PC-3 (cell line): ENCODE measurements around the gene NAIF1. TPM values are rescaled to one million over a fixed set of nuclear protein-coding genes. Genes with fewer than 3 reads are reported as not detected.

ENCODE experiments used
- ATAC-seq: fragments of 200-7000 bp; cut with Tn5 transposase; 2 replicates; pipeline ENCODE4 v1.9.1; 2020; ENCODE audit warnings: mild to moderate bottlenecking, moderate library complexity
- BruUV-seq: library from RNA; stranded (reverse); fragments of 400-500 nt; replicated peaks from 2 replicates; lab custom pipeline; 2021; lab: Mats Ljungman, UMichigan
- CTCF ChIA-PET: fragments of 300-600 bp; sonication (Branson Sonifier 250); formaldehyde crosslinking; loops from one replicate; lab custom pipeline; 2022; ENCODE audit warnings: antibody characterized with exemption; lab: Charles Lee
- POLR2A ChIA-PET: fragments of 300-600 bp; sonication (Branson Sonifier 250); formaldehyde crosslinking; loops from one replicate; lab custom pipeline; 2022; ENCODE audit warnings: antibody characterized with exemption; ENCODE audit not compliant: unreplicated experiment; lab: Charles Lee
- DNase-seq: peaks from one replicate; pipeline ENCODE4 v3.0.0-alpha.2; 2015
- H2AFZ ChIP-seq: fragments of 300-600 bp; sonication (generic); 2 replicates; pipeline ENCODE4 v1.6.0; 2016; ENCODE audit warnings: antibody characterized with exemption, low read length
- H3F3A ChIP-seq: fragments of 300-600 bp; sonication (generic); one replicate; pipeline ENCODE4 v1.6.0; 2017; ENCODE audit warnings: antibody characterized with exemption, low read length, control low read depth, mild to moderate bottlenecking; ENCODE audit not compliant: unreplicated experiment
- H3K27ac ChIP-seq: fragments of 300-600 bp; sonication (generic); 2 replicates; pipeline ENCODE4 v1.5.1; 2016; ENCODE audit warnings: mild to moderate bottlenecking, low read length
- H3K27me3 ChIP-seq: fragments of 300-600 bp; sonication (generic); 2 replicates; pipeline ENCODE4 v1.6.1; 2016; ENCODE audit warnings: low read length, mixed read lengths
- H3K36me3 ChIP-seq: fragments of 300-600 bp; sonication (generic); 2 replicates; pipeline ENCODE4 v1.6.1; 2016; ENCODE audit warnings: low read depth, mixed run types, low read length, mixed read lengths
- H3K4me1 ChIP-seq: fragments of 300-600 bp; sonication (generic); 2 replicates; pipeline ENCODE4 v1.5.1; 2016; ENCODE audit warnings: low read length; ENCODE audit not compliant: insufficient read depth
- H3K4me2 ChIP-seq: fragments of 300-600 bp; sonication (generic); 2 replicates; pipeline ENCODE4 v1.6.0; 2016; ENCODE audit warnings: low read length
- H3K4me3 ChIP-seq: fragments of 300-600 bp; sonication (generic); 2 replicates; pipeline ENCODE4 v1.5.1; 2016; ENCODE audit warnings: mild to moderate bottlenecking, low read length, mixed read lengths
- H3K79me2 ChIP-seq: fragments of 300-600 bp; sonication (generic); 2 replicates; pipeline ENCODE4 v1.6.1; 2017; ENCODE audit warnings: low read length, mixed read lengths
- H3K9ac ChIP-seq: fragments of 300-600 bp; sonication (generic); 2 replicates; pipeline ENCODE4 v1.6.0; 2016; ENCODE audit warnings: mild to moderate bottlenecking, low read length
- H3K9me2 ChIP-seq: fragments of 300-600 bp; sonication (generic); replicated peaks from 2 replicates; pipeline ENCODE4 v1.6.1; 2016; ENCODE audit warnings: mixed run types, low read length, mixed read lengths
- H3K9me3 ChIP-seq: fragments of 300-600 bp; sonication (generic); 2 replicates; pipeline ENCODE4 v1.6.1; 2016; ENCODE audit warnings: low read length, mixed read lengths
- H4K20me1 ChIP-seq: fragments of 300-600 bp; sonication (generic); 2 replicates; pipeline ENCODE4 v1.6.1; 2016; ENCODE audit warnings: low read length, mixed read lengths
- EZH2 ChIP-seq: fragments of 300-600 bp; sonication (generic); IDR thresholded peaks from one replicate; pipeline ENCODE4 v1.6.1; 2017; ENCODE audit warnings: antibody characterized with exemption, mild to moderate bottlenecking, low read length; ENCODE audit not compliant: unreplicated experiment
- EZH2phosphoT487 ChIP-seq: fragments of 300-600 bp; sonication (generic); IDR thresholded peaks from 2 replicates; pipeline ENCODE4 v1.6.1; 2018; ENCODE audit warnings: mild to moderate bottlenecking, antibody characterized with exemption, low read length, borderline replicate concordance
- intact Hi-C: fragments of 100-400 bp; cut with micrococcal nuclease; formaldehyde crosslinking; loops from 2 replicates; pipeline ENCODE4 v1.9.0; 2023
- total RNA-seq: library from RNA; depleted of rRNA; stranded (reverse); fragments of >200 nt; gene quantifications from 2 replicates; pipeline ENCODE4 v1.2.3, GENCODE V29; 2014
- TF ChIP-seq, protein P1 (sequence below): fragments of 300-600 bp; sonication (generic); conservative IDR thresholded peaks from 2 replicates; pipeline ENCODE4 v1.5.1; 2017; ENCODE audit warnings: antibody characterized with exemption, low read depth, mild to moderate bottlenecking, low read length

The NAIF1 gene
- total RNA-seq, 1 experiment from 2014 or later: 8.4 TPM

DNA sequence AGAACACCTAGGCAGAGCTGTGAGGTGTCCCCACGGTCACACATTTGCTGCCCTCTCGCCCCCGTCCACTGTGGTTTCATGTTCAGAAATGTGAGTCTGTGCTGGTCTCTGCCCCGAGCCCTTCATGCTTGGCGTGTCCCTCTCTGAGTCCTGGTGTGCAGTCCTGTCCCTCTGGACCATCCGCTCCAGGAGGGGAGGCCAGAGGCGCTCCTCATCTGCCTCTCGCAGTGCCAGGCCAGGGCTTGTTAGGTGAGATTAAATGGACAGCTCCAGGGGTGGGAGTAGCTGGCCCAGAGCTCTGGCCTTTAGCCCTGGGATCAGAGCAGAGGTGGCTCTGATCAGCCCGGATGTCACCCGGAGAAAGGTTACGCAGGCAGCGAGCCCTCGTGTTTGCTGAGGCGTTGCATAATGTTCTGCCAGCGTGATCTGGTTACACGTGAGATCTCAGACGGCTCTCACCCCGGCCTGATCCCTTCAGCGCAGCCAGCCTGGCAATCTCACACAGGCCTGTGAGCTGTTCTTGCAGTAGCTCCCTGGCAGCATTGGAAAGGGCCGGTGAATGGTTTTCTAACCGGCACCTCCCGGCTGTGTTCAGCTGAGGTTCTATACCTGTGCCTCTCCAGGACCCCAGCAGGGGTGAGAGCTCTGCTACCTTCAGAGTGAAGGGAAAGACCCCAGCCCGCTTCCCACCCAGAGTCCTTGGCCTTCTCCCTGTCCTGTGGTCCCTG lies 35.9 kb upstream of the NAIF1 start:
- ChIA-PET POLR2A (no interaction called here), CTCF (no interaction called here)
- H4K20me1 ChIP-seq: peaks cover 19% of the 10 kb centered on the region
- H3K4me2 ChIP-seq: no peak overlapping the region
- no peaks in the 10 kb centered on the region for H3K9me2 ChIP-seq
- H3K27ac ChIP-seq: no peak overlapping the region
- no peak for ATAC-seq
- no peak overlapping the region for H2AFZ ChIP-seq
- no peak overlapping the region for H3K9ac ChIP-seq
- no peaks in the 10 kb centered on the region for H3K9me3 ChIP-seq
- intact Hi-C loops: no loop called here
- TF ChIP-seq EZH2: no peak
- no peak for TF ChIP-seq EZH2phosphoT487
- TF ChIP-seq, protein P1, sequence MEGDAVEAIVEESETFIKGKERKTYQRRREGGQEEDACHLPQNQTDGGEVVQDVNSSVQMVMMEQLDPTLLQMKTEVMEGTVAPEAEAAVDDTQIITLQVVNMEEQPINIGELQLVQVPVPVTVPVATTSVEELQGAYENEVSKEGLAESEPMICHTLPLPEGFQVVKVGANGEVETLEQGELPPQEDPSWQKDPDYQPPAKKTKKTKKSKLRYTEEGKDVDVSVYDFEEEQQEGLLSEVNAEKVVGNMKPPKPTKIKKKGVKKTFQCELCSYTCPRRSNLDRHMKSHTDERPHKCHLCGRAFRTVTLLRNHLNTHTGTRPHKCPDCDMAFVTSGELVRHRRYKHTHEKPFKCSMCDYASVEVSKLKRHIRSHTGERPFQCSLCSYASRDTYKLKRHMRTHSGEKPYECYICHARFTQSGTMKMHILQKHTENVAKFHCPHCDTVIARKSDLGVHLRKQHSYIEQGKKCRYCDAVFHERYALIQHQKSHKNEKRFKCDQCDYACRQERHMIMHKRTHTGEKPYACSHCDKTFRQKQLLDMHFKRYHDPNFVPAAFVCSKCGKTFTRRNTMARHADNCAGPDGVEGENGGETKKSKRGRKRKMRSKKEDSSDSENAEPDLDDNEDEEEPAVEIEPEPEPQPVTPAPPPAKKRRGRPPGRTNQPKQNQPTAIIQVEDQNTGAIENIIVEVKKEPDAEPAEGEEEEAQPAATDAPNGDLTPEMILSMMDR: no peak
- no peaks in the 10 kb centered on the region for H3F3A ChIP-seq
- DNase-seq: no peak
- H3K4me1 ChIP-seq: peaks cover 17% of the 10 kb centered on the region
- no peak overlapping the region for H3K4me3 ChIP-seq
- no TSS peak for BruUV-seq
- peaks cover 25% of the 10 kb centered on the region; the same call in 1 of the 2 replicates for H3K36me3 ChIP-seq
- H3K27me3 ChIP-seq: no peaks in the 10 kb centered on the region
- peaks cover 28% of the 10 kb centered on the region for H3K79me2 ChIP-seq

DNA sequence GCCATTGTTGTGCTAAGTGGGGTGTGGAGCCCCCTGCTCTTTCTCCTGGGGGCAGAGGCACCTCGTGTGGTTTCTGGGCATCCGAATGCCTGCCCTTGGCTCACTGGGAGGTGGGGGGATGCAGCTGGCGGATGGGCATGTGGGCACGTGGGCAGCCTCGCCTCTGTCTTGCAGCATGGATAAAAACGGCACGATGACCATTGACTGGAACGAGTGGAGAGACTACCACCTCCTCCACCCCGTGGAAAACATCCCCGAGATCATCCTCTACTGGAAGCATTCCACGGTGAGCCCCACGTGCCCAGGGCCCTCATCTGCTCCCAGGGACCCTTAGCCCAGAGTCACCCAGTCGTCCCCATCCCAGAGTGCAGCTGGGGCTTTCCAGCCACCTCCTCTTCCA lies 35.1 kb upstream of the NAIF1 start:
- peaks cover 25% of the 10 kb centered on the region; the same call in 1 of the 2 replicates for H3K36me3 ChIP-seq
- peaks cover 24% of the 10 kb centered on the region for H3K4me1 ChIP-seq
- CTCF ChIA-PET: no interaction called here
- H3K9ac ChIP-seq: no peak overlapping the region
- intact Hi-C loops: no loop called here
- DNase-seq: no peak
- no peaks in the 10 kb centered on the region for H3K27me3 ChIP-seq
- no peak for ATAC-seq
- BruUV-seq: no TSS peak
- peaks cover 19% of the 10 kb centered on the region for H4K20me1 ChIP-seq
- H3F3A ChIP-seq: no peaks in the 10 kb centered on the region
- TF ChIP-seq, protein P1: no peak
- no peak for TF ChIP-seq EZH2phosphoT487
- no peak overlapping the region for H3K4me2 ChIP-seq
- H2AFZ ChIP-seq: no peak overlapping the region
- H3K9me2 ChIP-seq: no peaks in the 10 kb centered on the region
- POLR2A ChIA-PET: no interaction called here
- peaks cover 34% of the 10 kb centered on the region for H3K79me2 ChIP-seq
- H3K27ac ChIP-seq: no peak overlapping the region
- H3K9me3 ChIP-seq: no peaks in the 10 kb centered on the region
- no peak overlapping the region for H3K4me3 ChIP-seq

DNA sequence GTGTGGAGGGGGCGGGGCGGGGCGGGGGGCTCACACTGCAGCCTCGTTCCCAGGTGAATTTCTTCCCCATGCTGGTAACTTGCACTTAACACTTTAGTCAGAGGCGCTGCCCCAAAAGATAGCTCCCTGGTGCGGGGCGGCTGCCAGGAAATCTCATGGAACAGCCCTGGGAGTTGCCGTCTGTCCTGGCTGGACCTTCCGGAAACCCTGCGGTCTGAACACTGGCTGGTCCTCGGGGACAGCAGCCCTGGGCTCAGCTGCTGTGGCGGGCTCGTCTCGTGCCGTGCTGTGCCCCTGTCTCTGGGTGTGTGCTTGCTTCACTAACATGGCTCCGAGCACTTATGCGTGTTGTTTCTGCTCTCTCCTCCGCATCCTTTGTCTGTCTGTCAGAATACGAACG lies 34.6 kb upstream of the NAIF1 start:
- ATAC-seq (no peak), DNase-seq (no peak)
- no peaks in the 10 kb centered on the region for H3K9me2 ChIP-seq
- no peaks in the 10 kb centered on the region for H3F3A ChIP-seq
- H3K9me3 ChIP-seq: no peaks in the 10 kb centered on the region
- TF ChIP-seq, protein P1: no peak
- no peak for TF ChIP-seq EZH2
- no peak for TF ChIP-seq EZH2phosphoT487
- H3K9ac ChIP-seq: no peak overlapping the region
- no peak overlapping the region for H3K27ac ChIP-seq
- no peak overlapping the region for H3K4me3 ChIP-seq
- H2AFZ ChIP-seq: no peak overlapping the region
- CTCF ChIA-PET: no interaction called here
- H3K79me2 ChIP-seq: peaks cover 39% of the 10 kb centered on the region
- peaks cover 19% of the 10 kb centered on the region for H4K20me1 ChIP-seq
- peaks cover 22% of the 10 kb centered on the region; the same call in 1 of the 2 replicates for H3K36me3 ChIP-seq
- H3K27me3 ChIP-seq: no peaks in the 10 kb centered on the region
- no peak overlapping the region for H3K4me2 ChIP-seq
- intact Hi-C loops: no loop called here
- POLR2A ChIA-PET: no interaction called here
- H3K4me1 ChIP-seq: peaks cover 24% of the 10 kb centered on the region
- no TSS peak for BruUV-seq
